Measurements from ENCODE around the gene PPA2.

GRCh38 chr4:105453550-105454205 is 20.2 kb downstream of the PPA2 start:
- TF ChIP-seq CREB1 (IDR thresholded peaks at IDR 0.05; ENCODE audit: low read depth) (no peak), CEBPB (IDR thresholded peaks at IDR 0.05) (no peak), REST (IDR thresholded peaks at IDR 0.05; ENCODE audit: low read depth) (no peak), YY1 (IDR thresholded peaks at IDR 0.05; ENCODE audit: low read depth) (no peak), MAX (IDR thresholded peaks at IDR 0.05) (no peak), USF1 (IDR thresholded peaks at IDR 0.05) (no peak)

Data from Ishikawa (cell line).